A172 (cell line): ENCODE data around the gene EDDM3A. TPM values are rescaled to one million over a fixed set of nuclear protein-coding genes. Genes with fewer than 3 reads are reported as not detected.
"Not testable (repeated sequence)": the region's sequence is repeated elsewhere in the genome, so short reads cannot be mapped to it uniquely, and the experiment has no call there.

ENCODE experiments used
- DNase-seq: peaks from one replicate; pipeline ENCODE4 v3.0.0-alpha.2; 2015; ENCODE audit warnings: low spot score
- total RNA-seq: library from RNA; depleted of rRNA; stranded (reverse); fragments of >200 nt; shearing (Covaris generic); gene quantifications from 2 replicates; pipeline ENCODE4 v1.2.3, GENCODE V29; 2014; rRNA removed

EDDM3A gene, protein sequence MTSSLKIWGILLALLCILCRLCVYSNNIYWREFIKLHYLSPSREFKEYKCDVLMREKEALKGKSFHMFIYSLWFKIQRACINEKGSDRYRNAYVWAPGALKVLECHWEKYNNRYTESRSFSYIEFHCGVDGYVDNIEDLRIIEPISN
- total RNA-seq, result not detected in 2 replicates

DNA sequence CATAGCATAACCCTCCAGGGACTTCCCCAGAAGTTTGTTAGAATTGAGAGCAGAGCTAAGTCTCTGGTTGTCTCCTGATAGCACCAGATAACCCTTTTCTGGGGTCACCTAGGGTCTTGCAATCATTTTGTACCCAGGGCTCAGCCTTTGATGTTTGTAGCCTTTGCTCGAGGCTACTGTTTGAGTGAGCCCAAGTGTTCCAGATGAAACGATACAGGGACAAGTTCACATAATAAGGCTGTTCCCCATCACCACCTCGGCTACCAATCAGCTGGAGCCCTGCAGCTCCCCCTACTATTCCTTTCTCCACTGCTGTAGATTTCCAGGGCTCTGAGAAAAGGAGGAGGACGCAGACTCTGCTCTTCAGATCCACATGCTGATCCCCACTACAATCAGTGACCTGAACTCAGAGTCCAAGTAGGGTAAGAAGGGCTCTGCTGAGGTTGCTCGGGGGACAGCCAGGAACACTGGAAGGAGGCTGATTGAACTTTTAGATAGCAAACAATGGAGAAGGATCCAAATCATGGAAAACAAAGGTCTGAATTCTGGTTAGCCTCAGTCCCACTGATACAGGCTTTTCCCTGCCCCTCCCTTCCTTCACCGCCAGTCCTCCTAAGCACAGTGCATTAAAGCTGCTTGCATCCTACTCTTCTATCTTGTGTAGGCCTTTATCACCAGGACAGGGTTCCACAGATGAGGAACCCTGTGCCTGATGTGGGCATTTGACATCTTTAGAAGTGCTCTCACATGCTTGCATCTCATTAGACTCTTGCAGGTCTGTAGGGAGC lies at the start of gene EDDM3A:
Gene EDDM3A, plus strand, starts transcription at position 317 of the 788 bp plus-strand sequence. CDS start 1,694 bp downstream, outside the sequence.
- no peak for DNase-seq

DNA sequence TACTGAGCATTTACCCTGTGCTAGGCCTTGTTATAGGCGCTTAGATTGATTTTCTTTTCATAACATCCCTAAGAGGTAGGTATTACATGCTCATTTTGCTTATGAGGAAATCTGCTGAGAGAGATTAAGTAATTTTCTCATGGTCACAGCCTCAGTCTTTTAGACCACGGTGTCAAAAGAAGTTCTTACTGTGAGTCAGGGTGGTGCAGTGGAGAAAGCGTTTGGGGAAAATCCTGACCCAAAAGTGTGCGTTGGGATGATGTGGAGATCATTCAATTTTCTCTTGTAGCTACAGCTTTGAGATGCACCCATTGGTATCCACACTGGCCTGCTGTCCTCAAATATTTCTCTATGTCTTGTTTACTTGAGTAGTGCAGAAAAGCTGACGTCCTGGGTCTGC lies 48.9 kb upstream of the EDDM3A start:
- no peak for DNase-seq

DNA sequence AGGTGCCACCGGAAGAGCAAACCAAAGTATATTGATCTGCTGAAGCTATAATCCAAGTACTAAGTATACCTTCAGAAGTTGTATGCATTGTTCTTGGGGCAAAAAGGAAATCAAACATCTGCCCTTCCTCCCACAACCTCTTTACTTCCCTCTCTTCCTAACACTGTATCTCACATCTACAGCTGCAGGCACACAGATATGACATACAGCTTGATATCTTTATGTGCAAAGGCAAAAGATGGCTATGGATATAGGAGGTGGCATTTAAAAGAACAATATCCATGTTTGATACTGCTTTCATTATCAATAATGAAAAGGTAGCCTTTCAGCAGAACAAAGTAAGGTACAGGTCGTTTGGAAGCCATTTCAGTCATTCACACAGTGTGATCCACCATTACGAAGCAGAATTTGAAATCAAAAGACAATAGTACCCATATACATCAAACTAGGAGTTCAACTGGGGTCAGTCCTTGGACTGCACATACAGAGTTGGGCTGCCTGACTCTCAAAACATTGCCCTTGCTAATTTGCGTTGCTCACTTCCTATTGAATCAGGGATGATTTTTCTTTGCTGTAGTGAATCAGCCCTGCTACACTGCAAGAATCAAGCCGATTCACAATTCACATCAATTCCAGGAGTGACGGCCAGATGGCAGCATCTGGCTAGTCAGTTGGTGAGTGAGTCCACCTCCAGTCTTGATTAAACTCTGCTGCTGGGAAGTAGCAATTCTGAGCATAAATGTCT lies 48.2 kb upstream of the EDDM3A start:
- peak; percentile 62 for DNase-seq

DNA sequence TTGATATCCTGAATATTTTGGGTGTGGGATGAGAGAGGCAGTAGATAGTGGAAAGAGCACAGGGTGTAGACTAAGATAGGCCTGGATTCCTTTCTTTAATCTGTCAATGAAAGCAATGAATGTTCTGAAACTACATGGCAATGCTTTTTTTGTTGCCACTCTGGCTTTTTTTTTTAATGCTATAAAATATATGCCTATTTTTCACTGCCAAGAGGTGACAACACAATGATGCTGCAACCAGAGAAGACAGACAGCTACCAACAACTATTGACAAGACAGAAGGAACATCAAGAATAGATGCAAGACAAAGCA lies 47.7 kb upstream of the EDDM3A start:
- DNase-seq, result no peak

DNA sequence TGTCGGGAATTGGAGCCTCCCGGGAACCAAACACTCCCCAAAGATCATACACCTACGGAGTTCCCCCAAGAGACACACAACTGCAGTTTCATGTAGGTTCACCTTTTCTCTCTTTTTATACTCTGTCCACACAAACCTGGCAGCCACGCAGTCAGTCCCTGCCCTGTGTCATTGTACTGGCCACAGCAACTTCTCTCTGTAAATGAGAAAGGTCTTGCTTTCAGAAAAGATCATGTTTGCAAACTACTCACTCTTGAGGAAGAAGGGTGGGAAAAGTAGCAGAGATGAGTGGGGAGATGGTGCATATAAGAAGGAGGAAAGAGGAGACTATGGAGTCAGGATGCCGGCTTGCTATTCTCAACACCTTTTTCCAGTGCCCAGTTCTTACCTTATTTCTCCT lies 46.8 kb upstream of the EDDM3A start:
- no peak for DNase-seq

DNA sequence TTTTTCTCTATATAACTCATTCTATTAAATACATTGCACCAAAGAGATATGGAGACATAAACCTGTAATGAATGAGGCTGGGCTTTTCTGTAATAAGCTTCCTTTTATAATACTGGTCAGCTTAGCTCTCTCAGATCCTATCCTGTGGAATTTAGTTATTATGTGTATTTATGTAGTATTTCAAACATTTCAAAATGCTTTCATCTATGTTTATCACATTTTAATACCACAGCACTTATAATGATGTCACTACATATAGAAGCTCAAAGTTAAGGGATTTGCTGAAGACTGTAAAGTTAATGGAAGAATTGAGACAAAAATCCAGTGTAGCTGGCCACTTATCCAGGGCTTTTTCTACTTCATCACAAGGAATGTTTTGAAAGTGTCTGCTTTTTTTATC lies 45.8 kb upstream of the EDDM3A start:
- no peak for DNase-seq

DNA sequence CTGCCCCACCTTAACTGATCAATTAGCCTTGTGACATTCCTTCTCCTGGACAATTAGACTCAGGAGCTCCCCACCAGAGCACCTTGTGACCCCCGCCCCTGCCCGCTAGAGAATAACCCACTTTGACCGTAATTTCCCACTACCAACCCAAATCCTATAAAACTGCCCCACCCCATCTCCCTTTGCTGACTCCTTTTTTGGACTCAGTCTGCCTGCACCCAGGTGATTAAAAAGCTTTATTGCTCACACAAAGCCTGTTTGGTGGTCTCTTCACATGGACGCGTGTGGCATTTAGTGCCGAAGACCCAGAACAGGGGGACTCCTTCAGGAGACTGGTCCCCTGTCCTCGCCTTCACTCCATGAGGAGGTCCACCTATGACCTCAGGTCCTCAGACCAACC lies 44.7 kb upstream of the EDDM3A start:
- DNase-seq, result not testable (repeated sequence)

DNA sequence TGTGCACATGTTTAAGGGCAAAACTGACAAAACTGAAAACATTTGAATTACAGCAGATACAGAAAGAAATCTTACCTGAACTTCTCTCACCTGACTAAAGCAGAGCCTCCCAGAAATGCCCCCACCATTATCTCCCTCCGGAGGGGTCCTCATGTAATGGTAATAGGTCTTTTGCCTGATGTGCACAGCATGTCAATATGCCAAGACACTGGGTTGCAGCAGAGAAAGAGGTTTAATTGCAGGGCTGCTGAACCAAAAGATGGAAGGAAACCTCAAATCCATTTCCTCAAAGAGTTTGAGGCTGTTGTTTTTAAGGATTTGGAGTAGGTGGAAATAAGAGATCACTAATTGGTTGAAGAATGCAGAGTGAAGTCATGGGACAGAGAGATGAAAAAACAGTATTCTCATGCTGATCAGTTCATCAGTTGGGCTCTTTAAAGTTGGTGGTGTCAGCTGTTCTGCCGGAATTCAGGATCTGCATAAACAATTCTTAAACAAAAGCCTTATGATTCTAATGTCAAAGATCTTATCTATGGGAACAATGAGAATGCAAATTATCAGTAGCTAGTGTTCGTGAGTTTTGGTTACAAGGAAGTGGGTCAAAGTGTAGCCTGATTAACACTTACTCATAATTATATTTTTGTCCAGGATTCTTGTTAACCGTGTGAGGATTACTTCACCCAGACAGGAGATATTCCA lies 38.9 kb upstream of the EDDM3A start:
- no peak for DNase-seq

DNA sequence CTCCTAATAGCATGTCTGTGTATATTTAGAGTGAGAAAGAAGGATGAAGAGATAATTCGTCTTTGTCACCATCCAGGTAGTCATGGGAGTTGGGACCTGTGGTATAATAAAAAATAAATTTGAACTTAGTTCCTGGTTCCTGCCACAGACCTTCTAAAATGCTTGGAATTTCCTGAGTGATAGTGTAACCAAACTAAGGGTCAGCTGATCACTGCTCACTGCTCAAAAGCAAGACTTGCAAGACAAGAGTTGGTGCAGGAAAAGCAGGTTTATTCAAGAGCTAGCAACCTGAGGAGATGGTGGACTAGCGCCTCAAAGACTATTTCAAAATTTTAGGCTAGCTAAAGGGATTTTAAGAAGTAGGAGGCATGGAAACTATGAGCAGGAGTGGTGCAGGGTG lies 38.1 kb upstream of the EDDM3A start:
- DNase-seq, result peak; percentile 6

DNA sequence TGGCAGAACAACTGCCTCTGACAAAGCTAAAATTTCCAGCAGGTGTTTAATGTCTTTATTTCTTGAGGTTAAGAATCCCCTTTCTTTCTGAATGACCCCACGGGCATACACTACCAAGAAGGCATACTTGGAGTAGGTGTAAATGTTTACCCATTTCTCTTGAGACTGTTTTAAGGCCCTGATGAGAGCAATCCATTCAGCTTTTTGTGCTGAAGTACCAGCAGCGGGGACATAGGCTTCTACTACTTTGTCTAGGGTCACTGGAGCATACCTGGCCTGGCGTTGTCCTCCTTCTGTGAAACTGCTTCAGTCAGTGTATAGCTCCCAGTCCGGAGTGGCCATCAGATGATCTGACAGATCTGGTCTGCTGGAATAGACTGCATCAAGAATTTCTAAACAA lies 34.4 kb upstream of the EDDM3A start:
- DNase-seq, result no peak

DNA sequence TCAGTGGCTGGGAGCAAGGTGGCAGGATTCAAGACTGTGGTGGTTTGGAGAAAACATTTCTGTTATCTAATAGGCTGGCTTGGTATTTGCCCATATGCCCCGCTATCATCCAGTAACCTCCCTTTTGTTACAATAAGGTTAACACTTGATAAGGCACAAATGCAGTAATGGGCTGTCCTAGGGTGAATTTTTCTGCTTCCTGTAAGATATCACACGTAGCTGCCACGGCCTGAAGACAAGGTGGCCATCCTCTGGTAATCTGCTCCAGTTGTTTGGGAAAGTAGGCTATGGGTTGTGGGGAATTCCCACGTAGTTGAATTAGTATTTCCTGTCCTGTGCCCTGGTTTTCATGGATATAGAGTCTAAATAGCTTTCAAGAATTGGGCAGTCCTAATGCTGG lies 34.0 kb upstream of the EDDM3A start:
- DNase-seq, result no peak

DNA sequence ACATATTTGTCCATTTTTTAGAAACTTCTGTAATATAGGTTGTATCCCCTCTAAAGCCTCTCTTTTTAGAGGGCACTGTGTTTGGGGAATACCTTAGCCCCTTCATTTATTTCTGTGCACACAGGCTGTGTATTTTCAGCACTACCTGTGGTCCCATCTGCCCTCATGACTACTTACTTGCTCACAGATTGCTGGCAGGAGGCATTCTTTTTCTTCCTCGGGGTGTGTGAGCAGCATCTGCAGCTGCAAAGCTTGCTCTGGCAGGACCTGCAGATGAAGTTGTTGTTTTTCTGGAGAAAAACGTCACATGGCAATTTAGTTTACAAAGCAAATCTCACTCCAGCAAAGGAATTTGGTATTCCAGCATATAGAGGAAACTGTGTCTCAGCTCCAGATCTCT lies 32.8 kb upstream of the EDDM3A start:
- DNase-seq, result no peak

DNA sequence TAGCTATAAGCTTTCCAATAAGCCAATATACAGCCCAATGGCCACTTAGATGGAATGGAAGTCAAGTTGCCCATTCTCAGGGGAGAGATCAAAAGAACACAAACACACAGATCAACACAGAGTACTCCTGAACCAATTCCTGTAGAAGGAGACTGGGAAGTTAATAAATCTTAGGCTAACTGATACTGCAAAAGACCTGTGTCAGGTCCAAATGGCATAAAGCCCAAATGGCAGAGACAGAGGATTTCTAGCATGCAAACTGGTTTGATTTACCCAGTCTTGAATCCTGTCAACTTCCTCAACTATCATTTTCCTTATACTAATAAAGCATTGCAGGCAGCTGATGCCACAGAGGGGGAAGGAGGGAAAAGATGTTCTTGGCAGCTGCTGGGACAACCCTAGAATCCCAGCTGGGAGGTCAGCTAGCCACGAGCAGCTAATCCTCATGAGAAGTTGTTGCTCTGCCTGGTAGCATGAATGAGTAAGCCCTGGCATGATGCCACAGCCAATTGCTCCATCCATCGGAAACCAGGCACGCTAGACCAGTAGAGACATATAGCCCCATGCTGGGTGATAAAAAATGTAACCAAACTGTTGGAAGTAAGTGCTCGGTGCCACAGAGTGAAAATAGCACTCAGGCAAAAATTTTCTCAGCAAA lies 31.0 kb upstream of the EDDM3A start:
- DNase-seq, result peak; percentile 34

DNA sequence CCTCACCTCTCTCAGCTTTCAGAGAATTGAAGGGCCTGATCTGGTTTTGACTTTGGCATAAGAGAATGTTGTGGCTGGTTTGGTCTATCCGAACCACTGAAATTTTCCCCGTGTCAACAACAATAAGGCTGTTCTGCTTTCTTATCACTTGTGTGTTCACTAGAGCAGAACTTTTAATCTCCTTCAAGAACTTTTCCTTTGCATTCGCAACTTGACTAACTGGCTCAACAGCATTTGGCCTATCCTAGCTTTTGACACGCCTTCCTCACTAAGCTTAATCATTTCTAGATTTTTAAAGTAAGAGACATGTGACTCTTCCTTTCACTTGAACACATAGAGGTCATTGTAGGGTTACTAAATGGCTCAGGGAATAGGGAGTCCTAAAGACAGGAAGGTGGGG lies 25.9 kb upstream of the EDDM3A start:
- DNase-seq, result no peak

DNA sequence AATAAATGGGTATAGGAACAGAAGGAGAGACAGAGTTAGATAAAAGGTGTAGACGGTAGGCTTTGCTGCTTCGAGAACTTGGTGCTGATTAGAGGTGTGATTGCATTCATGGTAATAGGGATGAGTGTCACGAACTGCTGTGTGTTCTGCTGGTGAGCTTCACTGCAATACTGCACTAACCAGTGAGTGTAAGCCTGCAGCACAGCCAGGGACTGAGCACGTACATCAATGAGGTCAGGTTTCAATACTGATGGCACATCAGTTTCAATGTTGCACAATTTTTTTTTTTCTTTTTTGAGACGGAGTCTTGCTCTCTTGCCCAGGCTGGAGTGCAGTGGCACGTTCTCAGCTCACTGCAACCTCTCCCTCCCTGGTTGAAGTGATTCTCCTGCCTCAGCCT lies 24.9 kb upstream of the EDDM3A start:
- DNase-seq, result no peak

DNA sequence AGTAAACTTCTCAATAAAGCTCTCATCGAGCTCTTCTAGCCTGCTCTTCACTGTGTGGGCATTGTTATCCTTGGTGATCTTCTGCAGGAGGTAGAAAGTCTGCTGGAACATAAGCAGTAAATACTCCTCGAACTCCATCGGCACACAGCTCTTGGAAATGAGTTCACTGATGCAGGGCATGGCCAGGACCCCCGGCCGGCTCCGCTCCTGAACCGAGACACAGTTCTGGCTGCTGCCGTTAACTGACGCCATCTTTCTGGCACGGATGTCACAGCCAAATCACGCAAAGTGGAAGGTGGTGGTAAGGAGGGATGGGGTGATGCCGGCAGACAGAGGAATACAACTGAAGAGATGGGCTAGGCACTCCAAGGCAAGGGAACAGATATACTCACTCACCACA lies 23.7 kb upstream of the EDDM3A start:
- no peak for DNase-seq

DNA sequence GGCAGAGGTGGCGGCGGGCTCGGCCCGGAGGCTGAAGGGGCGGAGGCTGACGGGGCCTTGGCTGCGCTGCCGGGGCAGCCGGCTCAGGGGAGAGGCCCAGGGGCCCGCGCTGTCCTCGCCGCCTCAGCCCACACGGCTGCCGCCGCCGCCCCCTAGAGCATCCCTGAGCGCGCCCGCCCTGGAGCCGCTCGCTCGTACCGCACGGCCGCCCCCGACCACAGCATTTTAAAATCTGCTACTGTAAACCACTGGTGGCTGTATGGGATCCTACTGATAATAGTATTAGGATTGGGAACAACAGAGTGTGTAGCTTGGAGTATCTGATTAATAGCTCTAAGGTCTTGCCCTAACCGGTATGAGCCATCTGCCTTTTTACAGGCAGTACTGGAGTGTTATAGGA lies 22.2 kb upstream of the EDDM3A start:
- no peak for DNase-seq

DNA sequence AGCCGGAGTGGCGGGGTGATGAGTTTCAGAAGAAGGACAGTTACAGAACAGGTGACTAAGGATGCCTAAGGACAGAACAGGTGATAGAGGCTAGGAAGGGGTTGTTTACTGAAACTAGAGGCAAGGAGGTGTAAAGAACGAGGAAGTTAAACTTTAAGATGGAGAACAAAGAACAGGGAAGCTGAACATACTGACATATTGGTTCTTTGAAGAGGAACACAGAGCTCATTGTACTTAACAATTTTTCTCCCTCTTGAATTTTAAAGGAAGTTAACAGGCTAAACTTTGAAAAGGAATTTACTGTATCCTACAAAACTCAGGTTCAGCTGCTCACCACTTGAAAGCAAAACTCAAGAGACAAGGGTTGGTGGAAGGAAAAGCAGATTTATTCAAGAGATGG lies 19.6 kb upstream of the EDDM3A start:
- DNase-seq, result not testable (repeated sequence)

DNA sequence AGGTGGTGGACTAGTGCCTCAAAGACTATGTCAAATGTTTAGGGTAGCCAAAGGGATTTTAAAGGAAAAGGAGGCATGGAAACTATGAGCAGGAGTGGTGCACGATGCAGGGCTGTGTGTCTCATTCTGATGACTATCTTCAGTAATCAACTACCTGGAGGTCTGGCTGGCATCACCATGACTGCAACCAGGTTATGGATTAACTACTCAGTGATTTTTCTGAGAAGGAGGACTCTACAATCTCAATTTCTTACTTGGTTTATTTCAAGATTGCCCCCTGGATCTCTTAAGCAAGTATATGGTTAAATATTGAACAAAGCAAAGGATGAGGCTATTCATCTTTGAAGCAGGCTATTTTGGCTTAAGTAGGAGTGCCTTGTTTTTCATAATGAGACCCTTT lies 19.2 kb upstream of the EDDM3A start:
- DNase-seq, result no peak

DNA sequence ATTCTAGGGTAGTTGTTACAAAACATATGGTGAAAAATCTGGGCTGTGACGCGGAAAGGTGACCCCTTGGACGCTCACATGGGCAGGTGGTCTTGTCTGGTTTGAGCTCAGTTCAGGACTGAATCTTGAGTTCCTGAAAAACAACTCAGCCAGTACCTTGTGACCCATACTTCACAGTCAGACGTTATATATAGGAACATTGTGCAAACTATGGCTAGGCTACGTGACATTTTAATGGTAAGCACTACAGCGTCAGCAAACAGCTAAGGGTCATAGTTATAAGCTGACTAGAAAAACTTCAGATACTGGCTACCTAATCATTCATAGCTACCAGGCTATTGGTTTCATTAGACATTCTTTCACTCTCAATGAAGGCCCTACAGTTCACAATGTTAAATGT lies 14.8 kb upstream of the EDDM3A start:
- no peak for DNase-seq

DNA sequence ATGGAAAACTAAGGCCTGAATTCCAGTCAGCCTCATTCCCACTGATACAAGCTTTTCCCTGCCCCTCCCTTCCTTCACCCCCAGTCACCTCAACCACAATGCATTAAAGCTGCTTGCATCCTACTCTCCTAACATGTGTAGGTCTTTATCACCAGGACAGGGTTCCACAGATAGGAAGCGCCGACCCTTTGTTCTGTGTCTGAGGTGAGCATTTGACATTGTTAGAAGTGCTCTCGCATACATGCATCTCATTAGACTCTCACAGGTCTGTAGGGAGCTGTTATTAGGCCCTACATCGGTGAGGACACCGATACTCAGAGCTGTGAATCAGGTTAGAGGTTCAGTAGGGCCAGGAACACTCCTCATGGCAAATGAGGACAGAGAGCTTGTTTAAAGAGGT lies 13.2 kb upstream of the EDDM3A start:
- no peak for DNase-seq
